HG02623 (cell line): ENCODE data around the gene NDUFB2.
"Not testable (repeated sequence)": the region's sequence is repeated elsewhere in the genome, so short reads cannot be mapped to it uniquely, and the experiment has no call there.

Experiments
- ATAC-seq: cut with Tn5 transposase; IDR thresholded peaks from one replicate; pipeline ENCODE4 v1.9.1; 2021; ENCODE audit warnings: moderate library complexity; ENCODE audit not compliant: unreplicated experiment

The NDUFB2 gene

GRCh38 chr7:140732416-140732815 is 35.9 kb downstream of the NDUFB2 start:
- no peak for ATAC-seq

DNA sequence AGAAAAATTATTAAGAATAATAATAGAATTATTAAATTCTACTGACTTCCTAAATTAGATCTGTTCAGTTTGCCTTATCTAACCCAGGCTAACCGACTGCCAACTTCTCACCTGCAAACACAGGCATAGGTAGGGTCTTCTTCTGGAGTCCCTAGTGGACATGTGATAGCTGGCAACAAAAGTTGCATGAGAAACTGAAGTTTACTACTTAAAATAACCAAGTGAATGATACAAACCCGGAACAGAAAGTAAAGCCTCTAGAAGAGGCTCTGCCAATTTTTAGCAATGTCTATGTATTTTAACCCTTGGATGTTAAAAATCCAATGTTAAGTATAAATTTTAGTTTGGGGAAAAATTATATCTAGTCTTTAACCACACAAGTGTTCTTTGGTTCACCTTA is 37.6 kb downstream of the NDUFB2 start:
- ATAC-seq = no peak

- ATAC-seq = no peak
These were observed 38.2 kb downstream of the NDUFB2 start for GRCh38 chr7:140734729-140735128.

DNA sequence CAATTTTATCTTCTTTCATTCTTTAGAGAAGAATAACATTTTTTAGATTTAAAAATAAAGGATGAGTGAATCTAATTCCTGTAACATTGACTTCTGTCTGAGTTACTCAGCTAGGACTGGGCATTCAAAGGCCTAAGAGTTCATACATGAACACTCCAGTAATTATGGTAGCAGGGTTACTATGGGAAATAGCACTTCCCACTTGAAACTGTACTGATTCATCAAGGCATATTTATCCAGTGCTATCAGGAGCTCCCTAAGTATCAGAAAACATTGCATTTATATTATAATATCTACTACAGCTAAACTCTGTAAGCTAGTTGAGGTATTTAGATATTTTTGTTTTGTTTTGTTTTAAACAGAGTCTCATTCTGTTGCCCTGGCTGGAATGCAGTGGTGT is 41.8 kb downstream of the NDUFB2 start:
- no peak for ATAC-seq

DNA sequence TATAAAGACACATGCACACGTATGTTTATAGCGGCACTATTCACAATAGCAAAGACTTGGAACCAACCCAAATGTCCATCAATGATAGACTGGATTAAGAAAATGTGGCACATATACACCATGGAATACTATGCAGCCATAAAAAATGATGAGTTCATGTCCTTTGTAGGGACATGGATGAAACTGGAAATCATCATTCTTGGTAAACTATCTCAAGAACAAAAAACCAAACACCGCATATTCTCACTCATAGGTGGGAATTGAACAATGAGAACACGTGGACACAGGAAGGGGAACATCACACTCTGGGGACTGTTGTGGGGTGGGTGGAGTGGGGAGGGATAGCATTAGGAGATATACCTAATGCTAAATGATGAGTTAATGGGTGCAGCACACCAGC is 46.7 kb downstream of the NDUFB2 start:
- not testable (repeated sequence) for ATAC-seq

- ATAC-seq = no peak
These were observed 47.5 kb downstream of the NDUFB2 start for GRCh38 chr7:140744005-140744404.

DNA sequence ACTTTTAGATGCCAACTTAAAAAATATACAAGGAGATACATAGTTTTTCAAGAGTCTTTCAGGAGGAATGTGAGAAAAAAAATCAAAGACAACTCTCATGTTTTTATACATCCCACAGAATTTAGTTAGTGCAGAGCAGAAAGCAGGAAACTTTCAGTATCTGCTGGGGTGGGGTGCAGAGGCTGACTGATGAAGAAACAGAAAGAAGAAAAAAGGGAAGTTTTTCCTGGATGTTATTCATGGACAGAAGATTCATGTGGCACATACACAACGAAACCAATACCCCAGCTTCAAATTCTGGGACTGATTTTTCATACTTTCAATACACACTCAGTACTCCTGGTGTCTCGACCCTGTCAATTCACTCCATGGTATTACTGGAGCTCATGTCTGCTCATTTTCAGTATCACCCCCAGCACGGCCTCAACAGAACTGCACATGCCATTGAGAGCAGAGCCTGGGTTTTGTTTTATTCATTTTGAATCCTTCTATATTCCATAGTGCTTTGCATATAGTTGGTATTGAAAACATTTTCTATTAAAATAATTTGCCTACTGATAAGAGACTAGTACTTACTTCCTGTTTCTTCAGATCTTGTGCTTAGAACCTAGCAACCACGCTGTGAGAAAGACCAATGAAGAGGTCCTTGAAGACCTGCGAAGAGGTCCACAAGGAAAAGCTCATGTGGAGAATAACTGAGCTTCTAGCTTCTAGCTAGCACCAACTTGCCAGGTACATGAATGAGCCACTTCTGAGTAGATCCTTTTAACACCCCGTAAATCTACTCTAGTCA is 49.0 kb downstream of the NDUFB2 start:
- ATAC-seq = no peak

DNA sequence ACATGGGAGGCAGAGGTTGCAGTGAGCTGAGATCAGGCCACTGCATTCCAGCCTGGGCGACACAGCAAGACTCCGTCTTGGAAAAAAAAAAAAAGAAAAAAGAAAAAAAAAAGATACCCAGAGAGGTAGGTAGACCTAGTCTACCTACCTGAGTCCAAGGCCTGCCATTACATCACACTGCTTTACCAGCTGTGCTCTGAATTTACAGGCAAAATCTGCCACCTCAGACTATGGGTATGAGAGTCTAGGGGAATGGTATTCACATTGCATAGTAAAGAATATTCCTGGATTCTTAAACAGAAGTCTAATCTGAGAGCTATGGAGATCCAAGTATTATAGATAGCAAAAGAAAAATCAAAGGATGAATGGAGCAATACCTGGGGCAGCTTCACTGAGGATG is 50.2 kb downstream of the NDUFB2 start:
- no peak for ATAC-seq

- ATAC-seq = no peak
These were observed 56.0 kb downstream of the NDUFB2 start for GRCh38 chr7:140752533-140752932.

- ATAC-seq = no peak
These were observed 58.0 kb downstream of the NDUFB2 start for GRCh38 chr7:140754506-140754905.
